ENCODE measurements around the gene ZNF569. TPM values are rescaled to one million over a fixed set of nuclear protein-coding genes. Genes with fewer than 3 reads are reported as not detected.

Gene ZNF569
- 5.8 and 6.3 TPM in 2 replicates for total RNA-seq (2014; rRNA removed; shearing (Covaris generic))

GRCh38 chr19:37466798-37467607 lies at the start of gene ZNF569:
ZNF569 (minus strand) TSS chr19:37467444; CDS start chr19:37444921, 22,523 bp downstream.

GRCh38 chr19:37506387-37507166 lies 39.3 kb upstream of the ZNF569 start, which contains the start of gene ZNF793:
ZNF793 (plus strand) TSS chr19:37506939; CDS start chr19:37523440, 16,501 bp downstream.

GRCh38 chr19:37468961-37469777 lies 1.9 kb upstream of the ZNF569 start, which contains the start of gene ZNF570:
ZNF570 (plus strand) TSS chr19:37469356; CDS start chr19:37470355, 999 bp downstream.

GRCh38 chr19:37370880-37371661 lies 96.2 kb downstream of the ZNF569 start, which contains the start of gene ZNF527:
ZNF527 (plus strand) TSS chr19:37371099; CDS start chr19:37374199, 3,100 bp downstream.

Other genes with a start within 250 kb of the ZNF569 start
- gene ZNF383, start 249.2 kb downstream of the ZNF569 start, total RNA-seq (2014; rRNA removed; shearing (Covaris generic)), result 5.9 and 7.4 TPM in 2 replicates
- 2.1 and 4.8 TPM in 2 replicates for gene ZNF527, start 96.3 kb downstream of the ZNF569 start, total RNA-seq (2014; rRNA removed; shearing (Covaris generic))
- gene ZNF570, start 1.9 kb upstream of the ZNF569 start, total RNA-seq (2014; rRNA removed; shearing (Covaris generic)), result 4.4 and 6.9 TPM in 2 replicates
- 1.7 and 1.9 TPM in 2 replicates for gene ZNF793, start 39.5 kb upstream of the ZNF569 start, total RNA-seq (2014; rRNA removed; shearing (Covaris generic))
- gene ZNF571, start 127.3 kb upstream of the ZNF569 start, total RNA-seq (2014; rRNA removed; shearing (Covaris generic)), result 0.98 and 2.1 TPM in 2 replicates
- 0.15 and 2.0 TPM in 2 replicates for gene ZNF540, start 127.4 kb upstream of the ZNF569 start, total RNA-seq (2014; rRNA removed; shearing (Covaris generic))
- 5.1 and 6.3 TPM in 2 replicates for gene ZFP30, start 188.0 kb upstream of the ZNF569 start, total RNA-seq (2014; rRNA removed; shearing (Covaris generic))